HEK293 (cell line): ENCODE results near the gene EDARADD.

Experiments used
- CTCF ChIA-PET: fragments of 350-600 bp; formaldehyde crosslinking; extraction: SDS; loops from one replicate; lab custom pipeline; 2021; ENCODE audit warnings: antibody characterized with exemption; lab: Yijun Ruan, JAX
- POLR2A ChIA-PET: fragments of 300-600 bp; formaldehyde crosslinking; extraction: SDS; loops from one replicate; lab custom pipeline; 2020; ENCODE audit warnings: antibody characterized with exemption, inconsistent platforms; lab: Yijun Ruan, JAX
- H3K27ac ChIP-seq: fragments of 200-500 bp; sonication (Bioruptor generic); 2 replicates; pipeline ENCODE4 v1.5.1; 2014; ENCODE audit warnings: low read depth, low read length, control low read depth, inconsistent platforms; ENCODE audit errors: extremely low read depth
- H3K36me3 ChIP-seq, 2 experiments: fragments of 200-500 bp in 1 of 2; sonication (Bioruptor generic) in 1 of 2; 1 replicate in 1 of 2; 2 replicates in 1 of 2; pipeline ENCODE4 v1.5.1; 2014 to 2017; ENCODE audit warnings: inconsistent platforms in 2 of 2, low read length in 2 of 2; ENCODE audit not compliant: control insufficient read depth in 2 of 2, insufficient read depth in 1 of 2
- H3K4me1 ChIP-seq: fragments of 200-500 bp; sonication (Bioruptor generic); 2 replicates; pipeline ENCODE4 v1.5.1; 2014; ENCODE audit warnings: mild to moderate bottlenecking, low read length, inconsistent platforms; ENCODE audit not compliant: control insufficient read depth, insufficient read depth
- H3K4me3 ChIP-seq: 2 replicates; pipeline ENCODE4 v1.5.1; 2011; ENCODE audit warnings: low read depth, mild to moderate bottlenecking, control low read depth, low read length, moderate library complexity
- H3K9me3 ChIP-seq: fragments of 200-500 bp; sonication (Bioruptor generic); 2 replicates; pipeline ENCODE4 v1.5.1; 2014; ENCODE audit warnings: low read depth, low read length, inconsistent platforms; ENCODE audit not compliant: control insufficient read depth, insufficient read depth
- GFI1B ChIP-seq: fragments of 450-650 bp; formaldehyde crosslinking; IDR thresholded peaks from 2 replicates; pipeline ENCODE4 v1.5.1; 2016; ENCODE audit warnings: missing biosample characterization, missing genetic modification characterization
- IKZF3 ChIP-seq: fragments of 450-650 bp; IDR thresholded peaks from 2 replicates; pipeline ENCODE4 v1.5.0; 2018; ENCODE audit warnings: missing biosample characterization, mild to moderate bottlenecking, missing genetic modification characterization, moderate library complexity
- MEIS1 ChIP-seq: sonication (generic); formaldehyde crosslinking; IDR thresholded peaks from 2 replicates; pipeline ENCODE4 v1.8.1; 2022; ENCODE audit warnings: missing genetic modification reagents, mild to moderate bottlenecking, borderline replicate concordance
- OSR2 ChIP-seq: fragments of 450-650 bp; formaldehyde crosslinking; IDR thresholded peaks from 2 replicates; pipeline ENCODE4 v1.5.1; 2016; ENCODE audit warnings: missing biosample characterization, missing genetic modification characterization
- SCRT2 ChIP-seq: fragments of 450-650 bp; formaldehyde crosslinking; IDR thresholded peaks from 2 replicates; pipeline ENCODE4 v1.5.1; 2016; ENCODE audit warnings: missing biosample characterization, missing genetic modification characterization
- ZBTB26 ChIP-seq: fragments of 450-650 bp; formaldehyde crosslinking; optimal IDR thresholded peaks from 2 replicates; pipeline ENCODE3; 2016; ENCODE audit warnings: missing biosample characterization, mild to moderate bottlenecking, missing genetic modification characterization
- ZBTB8A ChIP-seq: fragments of 450-650 bp; formaldehyde crosslinking; IDR thresholded peaks from 2 replicates; pipeline ENCODE4 v1.5.1; 2016; ENCODE audit warnings: missing biosample characterization, missing genetic modification characterization
- ZFHX2 ChIP-seq: fragments of 450-650 bp; formaldehyde crosslinking; conservative IDR thresholded peaks from 2 replicates; pipeline ENCODE4 v1.5.1; 2016; ENCODE audit warnings: missing biosample characterization, missing genetic modification characterization
- ZNF155 ChIP-seq: fragments of 450-650 bp; formaldehyde crosslinking; IDR thresholded peaks from 2 replicates; pipeline ENCODE4 v1.5.1; 2016; ENCODE audit warnings: missing biosample characterization, missing genetic modification characterization
- ZNF184 ChIP-seq: fragments of 450-650 bp; IDR thresholded peaks from 2 replicates; pipeline ENCODE4 v1.5.1; 2018; ENCODE audit warnings: missing biosample characterization, mild to moderate bottlenecking, missing genetic modification characterization
- ZNF211 ChIP-seq: fragments of 450-650 bp; formaldehyde crosslinking; IDR thresholded peaks from 2 replicates; pipeline ENCODE4 v1.5.1; 2016; ENCODE audit warnings: low read depth, missing biosample characterization, missing genetic modification characterization
- ZNF223 ChIP-seq: fragments of 450-650 bp; formaldehyde crosslinking; IDR thresholded peaks from 2 replicates; pipeline ENCODE4 v1.5.1; 2016; ENCODE audit warnings: missing biosample characterization, missing genetic modification characterization
- ZNF521 ChIP-seq: fragments of 450-650 bp; formaldehyde crosslinking; IDR thresholded peaks from 2 replicates; pipeline ENCODE4 v1.5.1; 2017; ENCODE audit warnings: missing biosample characterization, mild to moderate bottlenecking, missing genetic modification characterization
- ZNF658 ChIP-seq: fragments of 450-650 bp; formaldehyde crosslinking; IDR thresholded peaks from 2 replicates; pipeline ENCODE4; 2016; ENCODE audit warnings: missing biosample characterization, missing genetic modification characterization
- ZNF704 ChIP-seq: fragments of 450-650 bp; formaldehyde crosslinking; IDR thresholded peaks from 2 replicates; pipeline ENCODE4 v1.5.1; 2016; ENCODE audit warnings: missing biosample characterization, missing genetic modification characterization
- TF ChIP-seq, protein P1 (sequence below): fragments of 450-650 bp; formaldehyde crosslinking; IDR thresholded peaks from 2 replicates; pipeline ENCODE4 v1.5.1; 2017; ENCODE audit warnings: missing biosample characterization, mild to moderate bottlenecking, missing genetic modification characterization, moderate library complexity
- TF ChIP-seq, protein P2 (sequence below): fragments of 450-650 bp; formaldehyde crosslinking; IDR thresholded peaks from 2 replicates; pipeline ENCODE4 v1.5.1; 2016; ENCODE audit warnings: missing biosample characterization, missing genetic modification characterization

EDARADD gene

GRCh38 chr1:236393681-236394481 is at the start of gene EDARADD:
Gene EDARADD (plus strand): TSS chr1:236394286. CDS start chr1:236394445, 159 bp downstream.
- ChIA-PET CTCF (interaction anchor here (0.5 to 2.0 kb wide), 7 partner anchors 26 to 289 kb away, joined by 3 to 9 read pairs (median 5); no protein-coding TSS in a partner anchor), POLR2A (interaction anchor here (0.6 to 2.1 kb wide), 4 partner anchors 12 to 143 kb away, joined by 3 to 7 read pairs (median 4); no protein-coding TSS in a partner anchor)
- peak within 1 kb of the TSS; percentile 73; the same call in 1 of the 2 replicates for H3K27ac ChIP-seq
- no peaks in the 10 kb centered on the region for H3K9me3 ChIP-seq
- H3K4me1 ChIP-seq: peaks cover 13% of the 10 kb centered on the region
- no peaks in the 10 kb centered on the region; a peak in 1 of 3 replicates for H3K36me3 ChIP-seq
- H3K4me3 ChIP-seq: peak within 1 kb of the TSS; percentile 93
- TF ChIP-seq ZNF211 (tag by site-specific recombination): no peak
- TF ChIP-seq ZFHX2 (tag by site-specific recombination): 0 out of 2 replicates have a peak, but pooled peaks have one; percentile 21
- TF ChIP-seq, protein P1, sequence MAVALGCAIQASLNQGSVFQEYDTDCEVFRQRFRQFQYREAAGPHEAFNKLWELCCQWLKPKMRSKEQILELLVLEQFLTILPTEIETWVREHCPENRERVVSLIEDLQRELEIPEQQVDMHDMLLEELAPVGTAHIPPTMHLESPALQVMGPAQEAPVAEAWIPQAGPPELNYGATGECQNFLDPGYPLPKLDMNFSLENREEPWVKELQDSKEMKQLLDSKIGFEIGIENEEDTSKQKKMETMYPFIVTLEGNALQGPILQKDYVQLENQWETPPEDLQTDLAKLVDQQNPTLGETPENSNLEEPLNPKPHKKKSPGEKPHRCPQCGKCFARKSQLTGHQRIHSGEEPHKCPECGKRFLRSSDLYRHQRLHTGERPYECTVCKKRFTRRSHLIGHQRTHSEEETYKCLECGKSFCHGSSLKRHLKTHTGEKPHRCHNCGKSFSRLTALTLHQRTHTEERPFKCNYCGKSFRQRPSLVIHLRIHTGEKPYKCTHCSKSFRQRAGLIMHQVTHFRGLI (tag by site-specific recombination): peak; percentile 85
- TF ChIP-seq SCRT2 (tag by site-specific recombination): peak; percentile 81

DNA sequence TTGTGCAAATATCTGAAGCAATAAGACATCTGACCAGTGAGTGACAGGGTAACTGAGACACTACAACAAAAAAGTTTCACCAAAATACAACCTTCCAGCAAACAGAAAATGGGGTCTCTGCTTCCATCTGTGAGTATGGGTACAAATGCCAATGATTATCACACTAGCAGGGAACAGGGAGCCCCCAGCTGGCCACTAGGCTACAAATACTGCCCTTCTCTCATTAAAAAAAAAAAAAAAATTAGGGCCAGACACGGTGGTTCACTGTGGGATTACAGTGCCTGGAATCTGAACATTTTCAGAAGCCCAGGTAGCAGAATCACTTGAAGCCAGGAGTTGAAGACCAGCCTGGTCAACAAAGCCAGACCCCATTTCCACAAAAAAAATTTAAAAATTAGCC is 48.4 kb upstream of the EDARADD start:
- Histone ChIP-seq H3K4me1 (peaks cover 6% of the 10 kb centered on the region; the same call in 1 of the 2 replicates), H3K4me3 (no peak overlapping the region)
- peak; percentile 10 for TF ChIP-seq ZBTB26 (tag by site-specific recombination)
- TF ChIP-seq OSR2 (tag by site-specific recombination): 0 out of 2 replicates have a peak, but pooled peaks have one; percentile 5
- no peak for TF ChIP-seq GFI1B (tag by site-specific recombination)
- TF ChIP-seq ZBTB8A (tag by site-specific recombination): 0 out of 2 replicates have a peak, but pooled peaks have one; percentile 30
- TF ChIP-seq, protein P2, sequence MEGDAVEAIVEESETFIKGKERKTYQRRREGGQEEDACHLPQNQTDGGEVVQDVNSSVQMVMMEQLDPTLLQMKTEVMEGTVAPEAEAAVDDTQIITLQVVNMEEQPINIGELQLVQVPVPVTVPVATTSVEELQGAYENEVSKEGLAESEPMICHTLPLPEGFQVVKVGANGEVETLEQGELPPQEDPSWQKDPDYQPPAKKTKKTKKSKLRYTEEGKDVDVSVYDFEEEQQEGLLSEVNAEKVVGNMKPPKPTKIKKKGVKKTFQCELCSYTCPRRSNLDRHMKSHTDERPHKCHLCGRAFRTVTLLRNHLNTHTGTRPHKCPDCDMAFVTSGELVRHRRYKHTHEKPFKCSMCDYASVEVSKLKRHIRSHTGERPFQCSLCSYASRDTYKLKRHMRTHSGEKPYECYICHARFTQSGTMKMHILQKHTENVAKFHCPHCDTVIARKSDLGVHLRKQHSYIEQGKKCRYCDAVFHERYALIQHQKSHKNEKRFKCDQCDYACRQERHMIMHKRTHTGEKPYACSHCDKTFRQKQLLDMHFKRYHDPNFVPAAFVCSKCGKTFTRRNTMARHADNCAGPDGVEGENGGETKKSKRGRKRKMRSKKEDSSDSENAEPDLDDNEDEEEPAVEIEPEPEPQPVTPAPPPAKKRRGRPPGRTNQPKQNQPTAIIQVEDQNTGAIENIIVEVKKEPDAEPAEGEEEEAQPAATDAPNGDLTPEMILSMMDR (tag by site-specific recombination): peak; percentile 75
- TF ChIP-seq, all 188 proteins: peak for 4
- Histone ChIP-seq H3K27ac (no peak overlapping the region), H3K9me3 (no peaks in the 10 kb centered on the region), H3K36me3 (no peaks in the 10 kb centered on the region)
- ChIA-PET POLR2A (no interaction called here), CTCF (interaction anchor here (0.6 to 1.5 kb wide), 12 partner anchors 9 to 189 kb away, joined by 3 to 5 read pairs (median 3); partner anchors contain the start of gene EDARADD)

- Histone ChIP-seq H3K4me1 (peaks cover 5% of the 10 kb centered on the region; the same call in 1 of the 2 replicates), H3K27ac (no peak overlapping the region), H3K9me3 (no peaks in the 10 kb centered on the region), H3K36me3 (no peaks in the 10 kb centered on the region), H3K4me3 (no peak overlapping the region)
- TF ChIP-seq IKZF3 (tag by site-specific recombination) (no peak), ZNF155 (no peak), MEIS1 (CRISPR knock-in tag) (no peak), ZNF184 (tag by site-specific recombination) (no peak), ZNF521 (tag by site-specific recombination) (no peak), ZNF704 (tag by site-specific recombination) (no peak), ZNF223 (tag by site-specific recombination) (no peak), ZNF658 (tag by site-specific recombination) (no peak)
- POLR2A ChIA-PET: no interaction called here
- CTCF ChIA-PET: interaction anchor here (0.6 to 1.2 kb wide), 4 partner anchors 55 to 931 kb away, joined by 3 to 4 read pairs (median 4); no protein-coding TSS in a partner anchor
Observed at GRCh38 chr1:236348071-236348470, 46.0 kb upstream of the EDARADD start.
